ENCODE data around the gene PYGM. TPM values are rescaled to one million over a fixed set of nuclear protein-coding genes. Genes with fewer than 3 reads are reported as not detected.
A peak's percentile ranks its signal among the peaks of the same experiment; 100 is the strongest.

Gene PYGM
- total RNA-seq, 1 experiment from 2014 or later, result 11.6 TPM

DNA sequence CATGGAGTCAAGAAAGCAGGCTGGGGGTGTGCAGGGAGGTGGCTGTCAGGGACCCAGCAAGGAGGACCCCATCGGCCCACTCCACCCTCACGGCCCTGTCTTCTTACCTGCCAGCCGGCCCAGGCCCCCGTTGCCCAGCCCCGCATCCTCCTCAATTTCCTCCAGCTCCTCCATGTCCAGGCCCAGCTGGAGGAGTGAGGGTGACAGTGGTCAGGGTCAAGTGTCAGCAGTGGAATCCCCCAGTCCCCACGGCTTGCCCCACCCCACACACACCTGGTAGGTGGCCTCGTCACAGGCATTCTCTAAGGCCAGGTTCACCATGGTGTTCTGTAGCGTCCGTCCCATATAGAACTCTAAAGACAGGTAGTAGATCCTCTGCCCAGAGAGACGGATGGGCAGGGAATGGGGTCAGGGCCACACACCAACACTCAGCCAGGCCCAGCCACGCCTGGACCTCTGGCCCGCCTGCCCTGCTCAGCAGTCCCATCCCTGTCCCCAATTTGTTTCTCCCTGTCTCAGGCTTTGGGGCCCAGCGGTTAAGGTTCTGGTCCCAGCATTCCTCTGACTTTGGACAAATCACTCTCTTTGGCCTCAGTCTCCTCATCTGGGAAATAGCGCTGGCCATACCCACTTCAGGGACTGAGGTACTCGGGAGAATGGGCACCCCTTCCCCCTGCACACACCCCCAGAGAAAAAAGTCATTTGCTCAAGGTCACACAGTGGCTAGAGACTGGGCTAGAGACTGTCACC is 1.3 kb downstream of the PYGM start:
- in situ Hi-C loops (cut with HindIII; ENCODE audit: low sequenced_read_pairs), result no loop called here
- DNase-seq (ENCODE audit: low spot score), result no peak

- in situ Hi-C loops (cut with HindIII; ENCODE audit: low sequenced_read_pairs), result no loop called here
- no peak for DNase-seq (ENCODE audit: low spot score)
Observed at GRCh38 chr11:64757549-64758329, 2.0 kb downstream of the PYGM start.

GRCh38 chr11:64755681-64756361 is 4.0 kb downstream of the PYGM start:
- DNase-seq (ENCODE audit: low spot score), result no peak
- in situ Hi-C loops (cut with HindIII; ENCODE audit: low sequenced_read_pairs), result no loop called here

DNA sequence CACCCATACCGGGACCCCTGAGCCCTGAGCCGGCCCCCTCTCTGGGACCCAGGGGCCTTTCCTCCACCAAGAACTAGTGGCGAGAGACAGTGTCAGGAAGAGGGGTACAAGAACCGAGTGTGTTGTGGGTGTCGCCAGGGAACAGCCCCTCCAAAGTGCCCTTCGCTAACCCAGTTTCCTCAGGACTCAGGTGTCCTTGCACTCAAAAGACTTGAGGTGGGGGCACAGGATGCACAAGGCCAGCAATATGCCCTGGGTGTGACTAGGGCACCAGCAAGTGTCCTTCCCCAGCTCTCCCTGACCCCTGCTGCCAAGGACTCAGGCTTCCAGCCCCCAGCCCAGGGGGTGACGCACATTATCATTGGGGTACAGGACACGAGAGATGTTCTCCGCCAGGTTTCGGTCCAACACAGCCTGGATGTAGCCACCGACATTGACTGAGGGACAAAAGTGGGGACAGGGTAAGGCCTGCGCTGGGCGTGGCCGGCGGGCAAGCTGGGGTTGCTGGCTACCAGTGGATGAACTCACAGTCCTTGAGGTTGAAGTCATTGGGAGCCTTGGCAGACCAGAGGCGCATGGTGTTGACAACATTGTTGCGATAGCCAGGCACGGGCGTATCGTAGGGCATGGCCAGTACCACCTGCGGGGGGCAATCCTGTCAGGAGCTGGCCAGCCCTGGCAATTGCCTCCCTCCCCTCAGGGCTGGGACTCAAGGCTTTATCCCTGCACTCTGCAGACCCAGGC is 4.7 kb downstream of the PYGM start:
- DNase-seq (ENCODE audit: low spot score), result no peak
- in situ Hi-C loops (cut with HindIII; ENCODE audit: low sequenced_read_pairs), result no loop called here

- no peak for DNase-seq (ENCODE audit: low spot score)
- in situ Hi-C loops (cut with HindIII; ENCODE audit: low sequenced_read_pairs), result no loop called here
Observed at GRCh38 chr11:64754124-64754918, 5.5 kb downstream of the PYGM start.

DNA sequence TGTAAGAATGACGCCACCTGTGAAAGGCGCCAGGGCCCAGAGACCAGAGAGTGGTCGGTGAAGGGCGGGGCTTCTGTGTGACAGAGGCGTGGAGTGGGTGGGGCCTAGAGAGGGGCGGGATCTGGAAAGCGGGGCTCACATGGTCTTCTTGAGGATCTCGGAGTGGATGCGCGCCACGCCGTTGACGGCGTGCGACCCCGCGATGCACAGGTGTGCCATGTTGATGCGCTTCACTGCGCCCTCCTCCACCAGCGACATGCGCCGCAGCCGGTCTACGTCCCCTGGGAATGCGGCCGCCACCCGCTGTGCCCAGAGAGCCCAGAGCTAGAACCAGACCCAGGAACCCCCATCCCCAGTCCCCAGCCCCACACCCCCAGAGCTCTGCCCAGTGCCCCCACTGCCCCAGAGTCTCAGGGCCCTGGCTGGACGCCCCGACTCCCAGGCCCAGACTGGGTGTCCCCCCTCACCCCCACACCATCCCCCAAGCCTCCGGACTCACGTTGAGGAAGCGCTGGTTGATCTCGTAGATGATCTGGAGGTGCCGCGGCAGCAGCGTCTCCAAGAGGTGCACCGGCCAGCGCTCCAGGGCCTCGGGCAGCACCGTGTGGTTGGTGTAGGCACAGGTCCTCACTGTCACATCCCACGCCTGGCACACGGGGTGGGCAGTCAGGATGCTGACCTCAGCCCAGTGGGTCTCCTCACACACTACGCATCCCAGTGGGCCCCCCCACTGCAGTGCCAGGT is 6.2 kb downstream of the PYGM start:
- no peak for DNase-seq (ENCODE audit: low spot score)
- in situ Hi-C loops (cut with HindIII; ENCODE audit: low sequenced_read_pairs), result no loop called here

- DNase-seq (ENCODE audit: low spot score), result no peak
- in situ Hi-C loops (cut with HindIII; ENCODE audit: low sequenced_read_pairs), result no loop called here
Observed at GRCh38 chr11:64753019-64753379, 6.8 kb downstream of the PYGM start.

GRCh38 chr11:64752175-64752970 is 7.4 kb downstream of the PYGM start:
- in situ Hi-C loops (cut with HindIII; ENCODE audit: low sequenced_read_pairs), result no loop called here

GRCh38 chr11:64751580-64751979 is 8.2 kb downstream of the PYGM start:
- in situ Hi-C loops (cut with HindIII; ENCODE audit: low sequenced_read_pairs), result no loop called here
- no peak for DNase-seq (ENCODE audit: low spot score)

More at GRCh38 chr11:64752175-64752970, 7.4 kb downstream of the PYGM start:
- no peak for DNase-seq (ENCODE audit: low spot score)

GRCh38 chr11:64751136-64751535 is 8.6 kb downstream of the PYGM start:
- in situ Hi-C loops (cut with HindIII; ENCODE audit: low sequenced_read_pairs), result no loop called here
- no peak for DNase-seq (ENCODE audit: low spot score)

- DNase-seq (ENCODE audit: low spot score), result no peak
Observed at GRCh38 chr11:64750361-64751054, 9.3 kb downstream of the PYGM start.

GRCh38 chr11:64747961-64748665 is 11.7 kb downstream of the PYGM start:
- peak; percentile 15 for DNase-seq (ENCODE audit: low spot score)
- in situ Hi-C loops (cut with HindIII; ENCODE audit: low sequenced_read_pairs), result no loop called here

More at GRCh38 chr11:64750361-64751054, 9.3 kb downstream of the PYGM start:
- in situ Hi-C loops (cut with HindIII; ENCODE audit: low sequenced_read_pairs), result no loop called here

DNA sequence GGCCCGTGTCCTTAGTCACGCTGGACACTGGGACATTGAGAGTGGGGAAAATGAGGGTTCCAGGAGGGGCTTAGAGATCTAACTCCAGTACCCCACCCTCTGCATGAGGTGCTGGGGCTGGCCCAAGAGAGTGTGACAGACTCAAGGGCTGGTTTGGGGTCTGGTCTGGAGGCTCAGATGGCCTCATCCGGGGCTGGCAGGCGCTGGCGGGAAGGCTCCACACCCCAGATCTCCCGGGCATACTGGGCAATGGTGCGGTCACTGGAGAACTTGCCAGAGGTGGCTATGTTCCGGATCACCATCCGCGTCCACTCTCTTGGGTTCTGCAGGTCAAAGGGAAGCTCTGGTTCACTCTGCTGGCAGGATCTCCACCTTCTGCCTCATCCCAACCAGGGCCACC is 13.3 kb downstream of the PYGM start:
- peak; percentile 19 for DNase-seq (ENCODE audit: low spot score)
- in situ Hi-C loops (cut with HindIII; ENCODE audit: low sequenced_read_pairs), result no loop called here

DNA sequence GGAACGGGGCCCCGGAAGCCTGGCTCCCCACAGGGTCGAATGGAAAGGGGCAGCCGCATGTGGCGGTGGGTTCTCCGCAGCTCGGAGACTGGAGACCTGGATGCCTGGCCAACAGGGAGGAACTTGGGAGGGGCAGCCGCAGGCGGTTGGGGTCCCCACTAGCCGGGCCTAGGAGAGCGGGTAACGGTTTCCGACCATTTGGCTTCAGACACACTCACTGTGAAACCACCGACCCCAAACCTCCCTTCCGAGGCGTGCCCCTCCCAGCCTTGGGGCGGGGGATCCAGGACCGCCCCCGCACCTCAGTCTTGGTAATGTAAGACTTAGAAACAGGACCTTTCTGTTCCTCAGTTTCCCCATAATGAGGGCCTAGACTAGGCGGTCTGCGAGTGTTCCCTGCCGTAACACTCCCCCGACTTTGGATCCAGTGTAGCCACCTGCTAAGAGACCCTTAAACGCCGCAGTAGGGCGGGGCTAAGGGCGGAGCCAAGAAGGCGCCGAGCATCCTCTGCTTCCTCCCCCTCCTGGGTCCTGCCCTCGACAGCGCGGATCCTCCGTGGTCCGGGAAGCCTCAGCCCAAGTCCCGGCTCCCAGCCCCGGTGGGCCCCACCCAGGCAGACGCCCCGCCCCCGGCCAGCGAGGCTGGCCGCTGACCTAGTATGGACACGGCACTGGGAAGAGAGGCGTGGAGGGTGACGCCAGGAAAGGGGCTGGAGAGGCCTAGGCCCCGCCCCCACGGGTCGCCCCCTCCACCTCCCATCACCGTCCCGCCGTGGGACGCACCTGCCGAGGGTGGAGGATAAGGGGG is 14.0 kb downstream of the PYGM start:
- peak; percentile 67 for DNase-seq (ENCODE audit: low spot score)

GRCh38 chr11:64745189-64745520 is 14.6 kb downstream of the PYGM start:
- in situ Hi-C loops (cut with HindIII; ENCODE audit: low sequenced_read_pairs), result no loop called here

More for the DNA sequence above, 14.0 kb downstream of the PYGM start:
- in situ Hi-C loops (cut with HindIII; ENCODE audit: low sequenced_read_pairs), result no loop called here

More at GRCh38 chr11:64745189-64745520, 14.6 kb downstream of the PYGM start:
- peak; percentile 12 for DNase-seq (ENCODE audit: low spot score)

Data from G401 (cell line).